Mesenchymal stem cell (in vitro differentiated cells and primary cell): ENCODE data around the gene RRAD.

ENCODE experiments used
- DNase-seq: peaks from one replicate; pipeline ENCODE4 v3.0.0-alpha.2; 2013
- H2AFZ ChIP-seq: one replicate; pipeline ENCODE4 v1.6.1; 2013; ENCODE audit warnings: low read depth, mild to moderate bottlenecking, control low read depth, inconsistent platforms, low read length, moderate library complexity
- H2AK5ac ChIP-seq: 2 replicates; pipeline ENCODE4 v1.6.1; 2013; ENCODE audit warnings: low read length, moderate library complexity, mild to moderate bottlenecking, inconsistent platforms; ENCODE audit not compliant: severe bottlenecking
- H2BK120ac ChIP-seq: one replicate; pipeline ENCODE4 v1.6.1; 2013; ENCODE audit warnings: low read depth, mild to moderate bottlenecking, inconsistent platforms, low read length, moderate library complexity
- H2BK12ac ChIP-seq, 2 experiments: one replicate each; pipeline ENCODE4 v1.6.1; 2013; ENCODE audit warnings: inconsistent platforms in 2 of 2, low read length in 2 of 2, mild to moderate bottlenecking in 2 of 2, moderate library complexity in 2 of 2, control low read depth in 1 of 2
- H2BK15ac ChIP-seq: one replicate; pipeline ENCODE4 v1.6.1; 2013; ENCODE audit warnings: mild to moderate bottlenecking, low read depth, inconsistent platforms; ENCODE audit not compliant: poor library complexity, severe bottlenecking
- H2BK5ac ChIP-seq: 2 replicates; pipeline ENCODE4 v1.6.1; 2013; ENCODE audit warnings: low read depth, mild to moderate bottlenecking, low read length, control low read depth, inconsistent platforms; ENCODE audit not compliant: poor library complexity, severe bottlenecking
- H3K14ac ChIP-seq, 2 experiments: one replicate each; pipeline ENCODE4 v1.6.1; 2013; ENCODE audit warnings: inconsistent platforms in 2 of 2, low read length in 2 of 2, control low read depth in 1 of 2, mild to moderate bottlenecking in 1 of 2, moderate library complexity in 1 of 2
- H3K18ac ChIP-seq, 2 experiments: one replicate each; pipeline ENCODE4 v1.6.1; 2013; ENCODE audit warnings: inconsistent platforms in 2 of 2, low read length in 2 of 2, control low read depth in 1 of 2, low read depth in 1 of 2, mild to moderate bottlenecking in 1 of 2
- H3K23ac ChIP-seq, 2 experiments: one replicate each; pipeline ENCODE4 v1.6.1; 2013; ENCODE audit warnings: inconsistent platforms in 2 of 2, low read length in 2 of 2, mild to moderate bottlenecking in 2 of 2, moderate library complexity in 2 of 2, control low read depth in 1 of 2
- H3K27ac ChIP-seq: 2 replicates; pipeline ENCODE4 v1.5.1; 2013; ENCODE audit warnings: mild to moderate bottlenecking, moderate library complexity, low read length, control low read depth, inconsistent platforms; ENCODE audit not compliant: poor library complexity, severe bottlenecking
- H3K27me3 ChIP-seq, 2 experiments: 2 replicates each; pipeline versions ENCODE4 v1.6.1 to v1.7.0; 2013; ENCODE audit warnings: low read length in 2 of 2, mild to moderate bottlenecking in 2 of 2, moderate library complexity in 2 of 2, control low read depth in 1 of 2, inconsistent platforms in 1 of 2; ENCODE audit not compliant: control insufficient read depth in 1 of 2, insufficient read depth in 1 of 2
- H3K36me3 ChIP-seq, 2 experiments: 2 replicates each; pipeline versions ENCODE4 v1.6.1 to v1.7.0; 2013; ENCODE audit warnings: low read length in 2 of 2, control low read depth in 1 of 2, inconsistent platforms in 1 of 2, low read depth in 1 of 2, mild to moderate bottlenecking in 1 of 2; ENCODE audit not compliant: insufficient read depth in 2 of 2, control insufficient read depth in 1 of 2
- H3K4ac ChIP-seq, 2 experiments: one replicate each; pipeline ENCODE4 v1.6.1; 2013; ENCODE audit warnings: inconsistent platforms in 2 of 2, low read length in 2 of 2, mild to moderate bottlenecking in 2 of 2, moderate library complexity in 2 of 2, control low read depth in 1 of 2, low read depth in 1 of 2
- H3K4me1 ChIP-seq: 2 replicates; pipeline ENCODE4 v1.6.1; 2013; ENCODE audit warnings: low read depth, low read length, control low read depth; ENCODE audit not compliant: control insufficient read depth, insufficient read depth
- H3K4me2 ChIP-seq: 2 replicates; pipeline ENCODE4 v1.6.1; 2013; ENCODE audit warnings: low read length, mild to moderate bottlenecking, inconsistent platforms; ENCODE audit not compliant: poor library complexity, severe bottlenecking
- H3K4me3 ChIP-seq, 2 experiments: 2 replicates each; pipeline versions ENCODE4 v1.5.1 to v1.7.0; 2013; ENCODE audit warnings: low read length in 2 of 2, mild to moderate bottlenecking in 2 of 2, control low read depth in 1 of 2, low read depth in 1 of 2; ENCODE audit not compliant: insufficient read depth in 1 of 2
- H3K79me1 ChIP-seq: replicated peaks from 2 replicates; pipeline ENCODE4 v1.6.1; 2013; ENCODE audit warnings: mild to moderate bottlenecking, control low read depth, low read length, inconsistent platforms; ENCODE audit not compliant: poor library complexity, severe bottlenecking
- H3K9ac ChIP-seq: 2 replicates; pipeline ENCODE4 v1.7.0; 2013; ENCODE audit warnings: mild to moderate bottlenecking, low read length, moderate library complexity
- H3K9me3 ChIP-seq: 2 replicates; pipeline ENCODE4 v1.7.0; 2013; ENCODE audit warnings: mild to moderate bottlenecking, low read length; ENCODE audit not compliant: control insufficient read depth
- H4K8ac ChIP-seq: one replicate; pipeline ENCODE4 v1.6.1; 2013; ENCODE audit warnings: inconsistent platforms, mild to moderate bottlenecking, low read length, moderate library complexity
- H4K91ac ChIP-seq: one replicate; pipeline ENCODE4 v1.6.1; 2013; ENCODE audit warnings: mild to moderate bottlenecking, low read length, inconsistent platforms
- WGBS: methylation state at CpG from one replicate; pipeline ENCODE4 v1.1.7; 2013; ENCODE audit warnings: mixed read lengths; 5-methylcytosine and 5-hydroxymethylcytosine counted together

RRAD gene

DNA sequence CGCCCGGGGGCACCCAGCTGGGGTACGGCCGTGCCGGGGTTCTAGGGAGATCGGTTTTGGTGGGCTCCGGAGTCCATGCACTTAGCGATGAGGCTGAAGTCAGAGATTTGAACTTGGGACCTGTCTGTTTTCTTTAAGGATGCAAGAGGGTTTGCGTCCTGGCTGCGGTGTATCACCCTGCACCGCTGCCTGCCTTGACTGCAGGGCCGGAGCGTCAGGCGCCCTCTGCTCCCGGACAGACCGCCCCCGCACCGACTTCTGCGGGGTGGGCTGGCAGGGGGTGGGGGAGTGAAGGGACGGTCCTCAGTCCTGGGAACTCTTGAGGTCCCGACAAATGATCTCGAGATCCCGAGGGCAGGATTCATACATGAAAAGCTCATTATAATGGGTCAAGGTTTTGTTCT, 44.3 kb downstream of the RRAD start:
- DNase-seq, result peak; percentile 39
- peak overlapping the region; percentile 93 for H3K9ac ChIP-seq

GRCh38 chr16:66880288-66881013, 44.9 kb downstream of the RRAD start, which contains the start of gene PDP2:
Gene PDP2 (plus strand): TSS chr16:66880515. CDS start chr16:66884285, 3,770 bp downstream.
- Histone ChIP-seq H2BK15ac (no peak within 1 kb of the TSS), H3K36me3 (peaks cover 12 to 17% of the 10 kb centered on the region in 2 experiments), H3K18ac (peak within 1 kb of the TSS; percentile 88 to 89), H3K9me3 (no peaks in the 10 kb centered on the region), H2BK120ac (no peak within 1 kb of the TSS), H3K14ac (peak within 1 kb of the TSS in 1 of 2 experiments; percentile 15), H3K23ac (peak within 1 kb of the TSS in 1 of 2 experiments; percentile 0), H3K79me1 (peaks cover 26% of the 10 kb centered on the region), H4K8ac (peak within 1 kb of the TSS; percentile 57), H3K4ac (peak within 1 kb of the TSS in 1 of 2 experiments; percentile 69), H3K4me1 (peaks cover 15% of the 10 kb centered on the region), H3K27me3 (no peaks in the 10 kb centered on the region), H2BK5ac (no peak within 1 kb of the TSS), H2BK12ac (peak within 1 kb of the TSS; percentile 35 to 91), H2AFZ (peak within 1 kb of the TSS; percentile 58), H3K9ac (peak within 1 kb of the TSS; percentile 93), H3K27ac (no peak within 1 kb of the TSS), H2AK5ac (peak within 1 kb of the TSS; percentile 24), H3K4me3 (peak within 1 kb of the TSS; percentile 65 to 97), H4K91ac (peak within 1 kb of the TSS; percentile 24), H3K4me2 (peak within 1 kb of the TSS; percentile 83)
- WGBS, result 0% methylated on average over 50 of the region's 58 CpGs
- peak; percentile 96 for DNase-seq

More for the DNA sequence above, 44.3 kb downstream of the RRAD start:
- Histone ChIP-seq H3K9me3 (no peaks in the 10 kb centered on the region), H2AFZ (no peak overlapping the region), H3K23ac (no peak overlapping the region), H2BK120ac (no peak overlapping the region), H2BK12ac (no peak overlapping the region), H4K8ac (peak overlapping the region; percentile 33), H3K4me1 (peaks cover 17% of the 10 kb centered on the region), H3K36me3 (peaks cover 15 to 23% of the 10 kb centered on the region in 2 experiments), H3K14ac (peak overlapping the region in 1 of 2 experiments; percentile 15), H3K4me2 (peak overlapping the region; percentile 83), H2AK5ac (no peak overlapping the region), H4K91ac (peak overlapping the region; percentile 9), H3K4me3 (peak overlapping the region; percentile 65 to 97), H3K79me1 (peaks cover 28% of the 10 kb centered on the region), H3K27me3 (no peaks in the 10 kb centered on the region), H3K18ac (peak overlapping the region; percentile 88 to 89), H3K4ac (peak overlapping the region in 1 of 2 experiments; percentile 42), H2BK5ac (no peak overlapping the region), H3K27ac (no peak overlapping the region), H2BK15ac (no peak overlapping the region)
- under 1% methylated on average over 19 of the region's 23 CpGs for WGBS

- no peak overlapping the region for H3K23ac ChIP-seq
- no peak overlapping the region for H3K4me2 ChIP-seq
- no peak overlapping the region for H4K91ac ChIP-seq
- no peak overlapping the region for H2AFZ ChIP-seq
- no peak overlapping the region for H2AK5ac ChIP-seq
- WGBS, result 70% methylated on average over 3 of the region's 5 CpGs
- H3K4me3 ChIP-seq, result no peak overlapping the region
- no peak overlapping the region for H2BK15ac ChIP-seq
- no peak overlapping the region for H3K18ac ChIP-seq
- DNase-seq, result peak; percentile 26
- no peak overlapping the region for H4K8ac ChIP-seq
- H2BK12ac ChIP-seq, result no peak overlapping the region
- H3K79me1 ChIP-seq, result peaks cover 14% of the 10 kb centered on the region
- no peak overlapping the region for H2BK120ac ChIP-seq
- no peaks in the 10 kb centered on the region for H3K27me3 ChIP-seq
- no peak overlapping the region for H3K4ac ChIP-seq
- no peak overlapping the region for H3K14ac ChIP-seq
- H3K9ac ChIP-seq, result no peak overlapping the region
- no peak overlapping the region for H2BK5ac ChIP-seq
- peak overlapping the region; percentile 62 for H3K27ac ChIP-seq
- no peaks in the 10 kb centered on the region for H3K9me3 ChIP-seq
- H3K36me3 ChIP-seq, result no peaks in the 10 kb centered on the region
- peaks cover 24% of the 10 kb centered on the region for H3K4me1 ChIP-seq
Observed at GRCh38 chr16:66878067-66878466, 47.3 kb downstream of the RRAD start.

GRCh38 chr16:66874079-66874775, 51.1 kb downstream of the RRAD start:
- no peak overlapping the region for H3K4me3 ChIP-seq
- peak overlapping the region; percentile 84 to 86 for H3K4ac ChIP-seq
- peak overlapping the region; percentile 94 for H2AK5ac ChIP-seq
- H4K91ac ChIP-seq, result peak overlapping the region; percentile 88
- peak overlapping the region; percentile 93 to 100 for H2BK12ac ChIP-seq
- H3K14ac ChIP-seq, result peak overlapping the region in 1 of 2 experiments; percentile 11
- H2BK120ac ChIP-seq, result peak overlapping the region; percentile 52
- no peaks in the 10 kb centered on the region for H3K27me3 ChIP-seq
- peak overlapping the region; percentile 59 for H4K8ac ChIP-seq
- WGBS, result no CpG with 5 or more reads among the region's 1 CpG
- H3K27ac ChIP-seq, result peak overlapping the region; percentile 98
- no peak overlapping the region for H2AFZ ChIP-seq
- peak overlapping the region; percentile 88 for H2BK5ac ChIP-seq
- peak overlapping the region; percentile 71 for H3K4me2 ChIP-seq
- peaks cover 18% of the 10 kb centered on the region for H3K4me1 ChIP-seq
- no peak overlapping the region for H2BK15ac ChIP-seq
- peak overlapping the region; percentile 87 to 97 for H3K18ac ChIP-seq
- peak; percentile 67 for DNase-seq
- no peaks in the 10 kb centered on the region for H3K36me3 ChIP-seq
- H3K9me3 ChIP-seq, result no peaks in the 10 kb centered on the region
- peak overlapping the region; percentile 30 for H3K9ac ChIP-seq
- H3K79me1 ChIP-seq, result peaks cover 2% of the 10 kb centered on the region
- H3K23ac ChIP-seq, result peak overlapping the region in 1 of 2 experiments; percentile 78
